Measurements from ENCODE around the gene SPTBN5.

SPTBN5 gene

DNA sequence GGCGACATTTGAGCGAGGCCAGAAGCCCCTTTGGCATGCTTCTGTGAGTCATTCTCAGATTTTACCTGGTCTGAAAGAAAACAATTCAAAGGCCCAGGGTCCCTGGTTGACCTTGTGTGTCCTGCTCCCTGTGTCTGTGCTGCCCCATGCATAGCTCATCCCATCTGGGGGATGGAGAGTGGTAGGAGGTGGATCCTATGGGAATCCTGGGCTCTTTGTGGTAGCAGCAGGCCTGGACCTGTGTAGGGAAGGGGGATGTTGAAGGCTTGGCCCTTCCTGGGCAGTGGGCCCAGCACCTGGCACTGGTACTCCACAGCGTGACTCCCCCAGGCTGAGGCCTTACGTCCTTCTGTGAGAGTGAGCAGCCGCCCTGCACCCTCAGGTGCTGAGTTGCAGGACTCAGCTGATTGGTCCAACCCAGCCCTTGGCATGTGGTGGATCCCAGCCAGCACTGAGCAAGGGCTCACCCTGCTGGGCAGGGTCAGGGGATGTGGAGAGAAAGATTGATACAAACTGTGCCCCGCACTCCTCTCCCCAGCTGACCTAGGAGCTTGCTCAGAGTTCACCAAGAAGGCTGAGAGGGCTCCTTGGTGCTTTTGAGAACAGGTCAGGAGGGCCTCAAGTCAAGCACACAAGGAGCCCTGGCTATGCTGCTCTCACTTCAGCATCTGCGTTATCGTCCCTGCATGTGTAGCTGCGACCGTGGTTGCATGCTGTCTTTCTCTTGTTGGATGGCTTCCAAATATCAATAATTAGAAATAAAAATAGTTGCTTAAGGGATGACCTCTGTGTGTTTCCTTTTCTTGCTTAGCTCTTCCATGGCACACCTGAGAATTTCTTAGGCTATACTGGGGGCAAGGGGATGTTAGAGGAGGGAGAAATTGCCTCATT is 87.3 kb downstream of the SPTBN5 start:
- no peak for DNase-seq (ENCODE audit: low read depth in 2 of 2)

DNA sequence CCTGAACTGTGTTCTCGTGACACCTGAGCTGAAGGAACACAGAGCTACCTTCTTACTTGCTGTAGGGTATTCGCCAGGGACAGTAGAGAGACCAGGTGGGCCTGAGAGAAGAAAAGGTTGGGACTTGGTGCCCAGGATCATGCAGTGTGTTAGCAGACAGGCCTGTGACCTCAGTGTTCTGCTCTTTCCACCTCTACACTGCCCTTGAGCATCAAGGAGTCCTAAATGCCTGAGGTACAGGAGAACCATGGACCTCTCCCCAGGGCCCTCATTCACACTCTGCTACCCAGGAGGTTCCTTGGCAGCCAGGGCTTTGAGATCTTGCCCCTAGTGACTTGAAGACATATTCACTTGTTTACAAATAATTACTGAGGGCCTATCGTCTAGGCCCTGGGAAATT is 88.1 kb downstream of the SPTBN5 start:
- no peak for DNase-seq (ENCODE audit: low read depth in 2 of 2)

DNA sequence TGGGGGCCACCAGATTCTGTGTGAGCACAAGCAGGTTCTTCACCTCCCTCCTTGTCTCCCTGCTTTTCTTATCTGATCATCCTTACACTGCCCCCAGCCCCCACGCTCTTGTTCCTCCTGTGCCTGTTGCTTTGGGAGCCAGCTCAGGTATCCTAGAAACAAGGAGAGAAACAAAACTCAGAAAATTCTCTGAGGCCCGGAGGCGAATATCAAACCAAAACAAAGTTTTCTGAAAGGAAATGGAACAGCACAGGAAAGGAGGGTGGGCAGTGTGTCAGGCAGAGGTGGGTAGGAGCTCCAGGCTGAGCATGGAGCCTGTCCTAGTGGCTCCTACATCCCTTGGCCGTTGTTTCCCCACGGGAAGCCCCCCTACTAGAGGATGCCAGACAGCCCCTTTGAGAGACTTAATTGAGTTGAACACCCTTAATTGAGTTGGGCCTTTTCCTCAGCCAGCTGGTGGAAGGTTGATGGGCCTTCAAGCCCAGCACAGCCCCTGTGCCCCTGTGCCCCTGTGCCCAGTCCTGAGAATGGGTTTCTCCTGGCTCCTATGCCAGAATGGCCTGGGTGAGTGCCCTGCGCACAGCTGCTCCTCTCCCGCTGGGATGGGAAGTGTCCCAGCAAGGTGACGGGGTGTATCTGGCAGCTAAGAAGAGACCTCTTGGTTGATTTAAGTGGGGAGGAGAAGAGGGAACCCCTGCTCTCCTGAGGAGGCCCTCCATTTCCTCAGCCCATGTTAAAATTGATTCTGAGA is 88.8 kb downstream of the SPTBN5 start:
- no peak for DNase-seq (ENCODE audit: low read depth in 2 of 2)

DNA sequence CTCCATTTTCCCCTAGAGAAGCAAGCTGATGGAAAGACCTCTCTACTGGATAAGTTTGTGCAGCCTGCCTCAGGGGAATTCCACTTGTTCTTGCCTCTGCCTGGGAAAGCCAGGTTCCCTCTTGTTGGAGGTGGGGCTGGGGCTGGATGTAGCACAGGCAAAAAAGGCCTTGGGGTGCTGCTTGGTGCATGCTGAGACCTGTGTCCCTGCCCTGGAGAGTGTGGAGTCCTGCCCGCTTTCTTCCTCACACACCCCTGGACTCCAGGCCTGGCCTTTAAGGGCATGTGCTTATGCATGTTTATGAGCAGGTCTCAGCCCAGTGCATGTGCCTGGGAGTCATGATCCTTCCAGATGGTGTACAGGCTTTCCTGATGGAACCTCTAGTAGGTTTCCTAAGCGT is 89.5 kb downstream of the SPTBN5 start:
- no peak for DNase-seq (ENCODE audit: low read depth in 2 of 2)

DNA sequence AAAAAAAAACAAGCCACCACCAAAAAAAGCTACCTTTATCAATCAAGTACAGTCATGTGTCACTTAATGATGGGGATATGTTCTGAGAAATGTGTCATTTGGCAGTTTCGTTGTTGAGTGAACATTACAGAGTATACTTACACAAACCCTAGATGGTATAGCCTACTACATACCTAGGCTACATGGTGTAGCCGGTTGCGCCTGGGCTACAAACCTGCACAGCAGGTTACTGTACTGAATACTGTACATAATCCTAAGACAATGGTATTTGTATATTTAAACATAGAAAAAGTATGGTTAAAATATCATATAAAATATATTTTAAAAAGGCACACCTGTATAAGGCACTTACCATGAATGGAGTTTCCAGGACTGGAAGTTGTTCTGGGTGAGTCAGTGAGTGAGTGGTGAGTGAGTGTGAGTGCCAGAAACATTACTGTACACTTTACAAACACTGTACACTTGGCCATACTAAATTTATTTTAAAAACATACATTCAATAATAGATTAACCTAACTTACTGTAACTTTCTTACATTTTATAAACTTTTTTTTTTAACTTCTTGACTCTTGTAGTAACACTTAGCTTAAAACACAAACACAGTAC is 91.9 kb downstream of the SPTBN5 start:
- DNase-seq (ENCODE audit: low read depth in 2 of 2): no peak

DNA sequence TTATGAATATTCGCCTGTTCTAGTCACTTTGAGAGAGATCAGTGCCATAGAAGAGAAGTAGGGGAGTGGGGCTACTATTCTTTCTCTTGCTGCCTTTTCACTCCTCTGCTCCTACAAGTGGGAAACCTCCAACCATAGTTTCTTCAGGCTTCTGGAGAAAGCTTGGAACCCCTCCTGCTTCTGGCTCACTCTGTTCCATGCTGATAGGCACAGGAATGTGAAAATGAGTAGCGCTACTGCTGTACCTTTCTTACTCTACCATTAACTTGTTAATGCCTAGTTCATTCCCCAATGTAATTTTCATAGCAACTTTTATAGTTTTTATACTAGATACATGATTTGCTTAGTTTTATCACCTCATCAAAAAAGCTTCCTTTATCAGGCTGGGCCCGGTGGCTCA is 92.7 kb downstream of the SPTBN5 start:
- DNase-seq (ENCODE audit: low read depth in 2 of 2): no peak

DNA sequence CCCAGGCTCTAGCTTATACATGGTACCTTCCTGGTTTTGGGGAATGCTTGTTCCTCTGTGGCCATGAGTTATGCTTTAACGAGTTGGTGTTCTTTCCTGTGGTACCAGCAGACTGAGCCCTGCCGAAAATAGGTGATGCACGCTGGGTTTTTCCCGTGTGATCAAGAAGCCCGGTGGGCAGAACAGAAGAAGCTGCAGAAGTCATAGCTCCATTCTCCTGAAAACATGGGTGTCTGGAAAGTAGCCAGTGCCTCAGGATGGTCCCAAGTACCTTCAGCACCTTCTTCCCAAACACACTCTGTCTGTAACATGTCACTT is 94.4 kb downstream of the SPTBN5 start:
- no peak for DNase-seq (ENCODE audit: low read depth in 2 of 2)

DNA sequence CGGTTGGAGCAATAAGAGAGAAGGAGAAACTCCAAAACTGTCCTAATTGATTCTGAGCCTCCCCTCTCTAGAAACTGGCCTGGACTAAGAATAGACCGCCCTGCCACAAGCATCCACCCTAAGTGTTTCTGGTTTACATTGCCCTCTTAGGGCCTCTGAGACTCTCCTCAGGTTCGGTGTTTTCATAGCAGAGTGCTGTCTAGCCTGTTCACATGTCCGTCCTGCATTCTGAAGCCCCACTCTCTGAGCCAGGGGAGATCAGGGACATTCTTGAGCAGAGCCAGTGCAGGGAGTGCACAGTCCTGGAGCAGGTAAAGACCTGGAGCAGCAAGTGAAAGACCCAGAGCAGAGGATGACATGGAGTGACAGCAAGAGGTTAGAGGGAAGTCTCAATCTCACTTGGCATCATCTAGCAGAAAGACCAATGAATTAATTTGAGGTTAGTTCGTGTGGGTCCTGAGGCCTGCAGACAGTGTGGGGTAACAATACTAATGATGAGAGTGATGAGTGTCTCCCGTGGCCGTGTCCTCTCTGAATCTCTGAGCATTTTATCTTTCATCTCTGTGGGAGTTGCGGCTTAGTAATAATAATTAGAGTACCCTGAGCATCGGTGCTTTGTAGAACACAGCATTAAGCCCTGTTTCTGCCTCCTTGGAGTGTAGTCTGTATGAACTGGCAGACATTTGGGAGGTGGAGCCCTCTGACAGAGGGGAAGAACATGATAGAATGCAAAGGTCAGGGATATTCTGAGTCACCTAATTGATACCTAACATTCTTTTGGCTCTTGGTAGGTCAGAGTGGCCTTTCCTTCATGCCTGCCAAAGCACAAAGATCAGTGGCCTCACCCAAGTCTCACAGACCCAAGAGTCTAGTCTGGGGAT is 95.0 kb downstream of the SPTBN5 start:
- DNase-seq (ENCODE audit: low read depth in 2 of 2): no peak
